ENCODE results near the gene SPAG16.

- TF ChIP-seq CTCF (IDR thresholded peaks at IDR 0.05): no peak
- TF ChIP-seq POLR2A (IDR thresholded peaks at IDR 0.05): no peak
Observed at GRCh38 chr2:214322662-214323061, 1038.4 kb downstream of the SPAG16 start.

Measured in heart left ventricle (tissue), 13 donors.